Measurements from ENCODE around the gene TMCC1.
"Not testable (repeated sequence)": the region's sequence is repeated elsewhere in the genome, so short reads cannot be mapped to it uniquely, and the experiment has no call there.

Gene TMCC1

DNA sequence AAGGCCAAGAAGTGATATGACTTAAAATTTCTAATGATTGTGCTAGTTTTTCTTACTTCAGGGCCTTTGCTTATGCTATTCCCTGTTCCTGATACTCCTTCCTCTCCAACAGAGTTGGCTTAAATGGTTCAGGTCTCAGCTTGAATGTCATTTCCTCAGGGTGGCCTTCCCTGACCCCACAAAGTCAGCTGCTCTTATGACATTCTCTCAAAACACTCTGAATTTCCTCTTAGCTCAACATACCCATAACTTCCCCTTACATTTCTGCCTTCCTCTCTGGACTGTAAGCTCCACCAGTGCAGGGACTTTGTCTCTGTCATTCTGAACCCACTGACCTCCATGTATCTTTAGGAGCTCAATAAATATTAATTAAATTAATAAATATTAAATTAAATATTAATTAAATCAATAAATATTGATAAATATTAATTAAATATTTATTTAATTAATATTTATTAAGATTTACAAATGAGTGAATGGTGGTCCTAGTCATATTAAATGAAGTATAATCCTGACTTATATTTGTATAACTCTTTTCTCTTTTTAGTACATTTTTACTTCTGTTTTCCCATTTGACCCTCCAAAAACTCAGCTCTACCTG, 17.9 kb upstream of the TMCC1 start:
- Histone ChIP-seq H3K9ac (no peak overlapping the region), H3K4me2 (no peak overlapping the region), H3K4me1 (ENCODE audit: low read depth, poor library complexity, severe bottlenecking) (no peaks in the 10 kb centered on the region), H3K4me3 (IDR thresholded peaks at IDR 0.05; ENCODE audit: insufficient read depth, low read depth, low read length) (no peak overlapping the region), H3K27ac (no peak overlapping the region), H4K20me1 (ENCODE audit: insufficient read depth) (no peaks in the 10 kb centered on the region), H3K36me3 (ENCODE audit: insufficient read depth) (no peaks in the 10 kb centered on the region), H3K79me2 (ENCODE audit: insufficient read depth, low read depth) (no peaks in the 10 kb centered on the region), H3K27me3 (ENCODE audit: insufficient read depth, low read depth) (no peaks in the 10 kb centered on the region), H2AFZ (ENCODE audit: low read depth) (no peak overlapping the region)
- TF ChIP-seq, protein P1, sequence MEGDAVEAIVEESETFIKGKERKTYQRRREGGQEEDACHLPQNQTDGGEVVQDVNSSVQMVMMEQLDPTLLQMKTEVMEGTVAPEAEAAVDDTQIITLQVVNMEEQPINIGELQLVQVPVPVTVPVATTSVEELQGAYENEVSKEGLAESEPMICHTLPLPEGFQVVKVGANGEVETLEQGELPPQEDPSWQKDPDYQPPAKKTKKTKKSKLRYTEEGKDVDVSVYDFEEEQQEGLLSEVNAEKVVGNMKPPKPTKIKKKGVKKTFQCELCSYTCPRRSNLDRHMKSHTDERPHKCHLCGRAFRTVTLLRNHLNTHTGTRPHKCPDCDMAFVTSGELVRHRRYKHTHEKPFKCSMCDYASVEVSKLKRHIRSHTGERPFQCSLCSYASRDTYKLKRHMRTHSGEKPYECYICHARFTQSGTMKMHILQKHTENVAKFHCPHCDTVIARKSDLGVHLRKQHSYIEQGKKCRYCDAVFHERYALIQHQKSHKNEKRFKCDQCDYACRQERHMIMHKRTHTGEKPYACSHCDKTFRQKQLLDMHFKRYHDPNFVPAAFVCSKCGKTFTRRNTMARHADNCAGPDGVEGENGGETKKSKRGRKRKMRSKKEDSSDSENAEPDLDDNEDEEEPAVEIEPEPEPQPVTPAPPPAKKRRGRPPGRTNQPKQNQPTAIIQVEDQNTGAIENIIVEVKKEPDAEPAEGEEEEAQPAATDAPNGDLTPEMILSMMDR (conservative IDR thresholded peaks at IDR 0.05; ENCODE audit: low read depth, low read length): no peak

DNA sequence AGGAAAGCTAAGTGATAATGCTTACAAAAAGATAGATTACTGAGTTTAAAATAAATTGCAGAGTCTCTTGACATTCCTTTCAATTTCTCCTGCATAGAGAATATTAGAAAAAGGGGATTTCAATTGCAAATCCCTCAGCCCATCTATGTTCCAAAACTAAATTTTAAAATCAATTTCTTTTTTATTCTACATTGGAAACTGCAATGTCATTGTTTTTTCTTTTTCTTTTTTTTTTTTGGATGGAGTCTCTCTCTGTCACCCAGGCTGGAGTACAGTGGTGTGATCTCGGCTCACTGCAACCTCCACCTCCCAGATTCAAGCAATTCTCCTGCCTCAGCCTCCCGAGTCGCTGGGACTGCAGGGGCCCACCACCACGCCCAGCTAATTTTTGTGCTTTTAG, 15.7 kb upstream of the TMCC1 start:
- not testable (repeated sequence) for H3K27me3 ChIP-seq (ENCODE audit: insufficient read depth, low read depth); H3K4me3 ChIP-seq (IDR thresholded peaks at IDR 0.05; ENCODE audit: insufficient read depth, low read depth, low read length); H3K9ac ChIP-seq; H3K27ac ChIP-seq; H4K20me1 ChIP-seq (ENCODE audit: insufficient read depth); H3K36me3 ChIP-seq (ENCODE audit: insufficient read depth); H2AFZ ChIP-seq (ENCODE audit: low read depth); H3K4me2 ChIP-seq; H3K79me2 ChIP-seq (ENCODE audit: insufficient read depth, low read depth); H3K4me1 ChIP-seq (ENCODE audit: low read depth, poor library complexity, severe bottlenecking)

DNA sequence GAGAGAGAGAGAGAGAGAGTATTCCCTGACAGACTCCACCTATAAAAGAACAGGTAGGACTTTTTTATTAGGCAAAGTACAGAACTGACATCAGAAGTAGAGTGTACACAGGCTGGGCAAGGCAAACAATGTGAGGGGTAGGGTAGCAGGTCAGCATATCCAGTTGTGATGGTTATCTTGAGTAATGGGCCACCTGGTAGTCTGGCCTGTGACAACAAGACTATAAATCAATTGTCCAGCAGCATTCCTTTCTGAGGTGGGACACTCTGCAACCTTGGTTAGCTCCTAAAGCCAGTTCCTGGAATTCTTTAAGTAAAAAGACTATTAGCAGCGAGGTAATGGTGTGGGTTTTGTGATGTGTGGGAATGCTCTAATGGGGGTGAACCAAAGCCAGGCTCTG, 14.9 kb upstream of the TMCC1 start:
- Histone ChIP-seq H3K9ac (no peak overlapping the region), H3K4me3 (IDR thresholded peaks at IDR 0.05; ENCODE audit: insufficient read depth, low read depth, low read length) (no peak overlapping the region), H3K79me2 (ENCODE audit: insufficient read depth, low read depth) (no peaks in the 10 kb centered on the region), H3K27ac (no peak overlapping the region), H3K4me1 (ENCODE audit: low read depth, poor library complexity, severe bottlenecking) (no peaks in the 10 kb centered on the region), H2AFZ (ENCODE audit: low read depth) (no peak overlapping the region), H3K4me2 (no peak overlapping the region), H3K27me3 (ENCODE audit: insufficient read depth, low read depth) (no peaks in the 10 kb centered on the region), H4K20me1 (ENCODE audit: insufficient read depth) (no peaks in the 10 kb centered on the region), H3K36me3 (ENCODE audit: insufficient read depth) (no peaks in the 10 kb centered on the region)
- TF ChIP-seq, protein P1 (conservative IDR thresholded peaks at IDR 0.05; ENCODE audit: low read depth, low read length): no peak

DNA sequence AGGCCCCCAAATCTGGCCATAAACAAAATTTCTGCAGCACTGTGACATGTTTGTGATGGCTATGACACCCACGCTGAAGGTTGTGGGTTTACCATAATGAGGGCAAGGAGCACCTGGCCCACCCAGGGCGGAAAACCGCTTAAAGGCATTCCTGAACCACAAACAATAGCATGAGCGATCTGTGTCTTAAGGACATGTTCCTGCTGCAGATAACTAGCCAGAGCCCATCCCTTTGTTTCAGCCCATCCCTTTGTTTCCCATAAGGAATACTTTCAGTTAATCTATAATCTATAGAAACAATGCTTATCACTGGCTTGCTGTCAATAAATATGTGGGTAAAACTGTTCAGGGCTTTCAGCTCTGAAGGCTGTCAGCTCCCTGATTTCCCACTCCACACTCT, 7.8 kb upstream of the TMCC1 start:
- not testable (repeated sequence) for H3K4me2 ChIP-seq; H3K4me3 ChIP-seq (IDR thresholded peaks at IDR 0.05; ENCODE audit: insufficient read depth, low read depth, low read length); H3K79me2 ChIP-seq (ENCODE audit: insufficient read depth, low read depth); H3K27ac ChIP-seq; H3K27me3 ChIP-seq (ENCODE audit: insufficient read depth, low read depth); H2AFZ ChIP-seq (ENCODE audit: low read depth); H3K4me1 ChIP-seq (ENCODE audit: low read depth, poor library complexity, severe bottlenecking); H3K36me3 ChIP-seq (ENCODE audit: insufficient read depth); H3K9ac ChIP-seq; H4K20me1 ChIP-seq (ENCODE audit: insufficient read depth)

DNA sequence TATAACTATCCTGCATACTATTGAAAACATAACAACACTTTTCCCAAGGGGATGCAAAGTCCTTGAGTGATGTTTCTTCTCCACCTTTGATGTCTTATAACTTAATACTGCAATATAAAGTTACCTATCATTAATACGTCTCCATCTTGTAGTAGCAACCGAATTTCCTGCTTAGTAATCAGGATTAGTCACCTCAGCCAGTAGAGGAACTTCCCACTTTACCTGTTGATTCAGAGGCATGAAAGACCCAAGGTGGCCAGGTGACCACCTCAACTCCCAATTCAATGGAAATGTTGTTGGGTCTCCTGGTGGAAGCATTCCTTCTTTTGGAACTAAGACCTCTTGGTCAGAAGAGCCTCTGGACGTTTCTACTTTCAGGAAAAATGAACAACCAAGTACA, 3.5 kb upstream of the TMCC1 start:
- TF ChIP-seq, protein P1 (conservative IDR thresholded peaks at IDR 0.05; ENCODE audit: low read depth, low read length): no peak
- no peaks in the 10 kb centered on the region for H3K36me3 ChIP-seq (ENCODE audit: insufficient read depth)
- no peak overlapping the region for H2AFZ ChIP-seq (ENCODE audit: low read depth)

More for the DNA sequence above, 3.5 kb upstream of the TMCC1 start:
- Histone ChIP-seq H3K27me3 (ENCODE audit: insufficient read depth, low read depth) (no peaks in the 10 kb centered on the region), H3K4me3 (IDR thresholded peaks at IDR 0.05; ENCODE audit: insufficient read depth, low read depth, low read length) (no peak overlapping the region), H3K4me2 (no peak overlapping the region), H4K20me1 (ENCODE audit: insufficient read depth) (no peaks in the 10 kb centered on the region), H3K27ac (no peak overlapping the region), H3K4me1 (ENCODE audit: low read depth, poor library complexity, severe bottlenecking) (peaks cover 28% of the 10 kb centered on the region), H3K79me2 (ENCODE audit: insufficient read depth, low read depth) (peaks cover 11% of the 10 kb centered on the region; the same call in 1 of the 2 replicates), H3K9ac (no peak overlapping the region)

Data from KMS-11 (cell line).